Heart right ventricle (tissue), 16 donors: ENCODE measurements around the gene WFDC12. TPM values are rescaled to one million over a fixed set of nuclear protein-coding genes. Genes with fewer than 3 reads are reported as not detected.
A peak's percentile ranks its signal among the peaks of the same experiment; 100 is the strongest.

Experiments
- ATAC-seq, 8 donors: fragments of 200-7000 bp; cut with Tn5 transposase; one replicate each; pipeline ENCODE4 v1.9.1; 2020; ENCODE audit warnings: mild to moderate bottlenecking in 8 of 8, moderate library complexity in 8 of 8, moderate number of reproducible peaks in 1 of 8
- DNase-seq, 2 donors: peaks; one replicate each; pipeline ENCODE4 v3.0.0-alpha.2; 2020
- H3K27ac ChIP-seq, 10 donors: fragments of 200-600 bp; sonication (generic) in 2 of 10; one replicate each; pipeline versions ENCODE4 v1.5.0 to v1.8.0; 2020 to 2022; ENCODE audit warnings: mild to moderate bottlenecking in 3 of 10
- H3K27me3 ChIP-seq, 7 donors: fragments of 200-600 bp; one replicate each; pipeline ENCODE4 v1.8.0; 2021 to 2022; ENCODE audit warnings: mild to moderate bottlenecking in 2 of 7
- H3K36me3 ChIP-seq, 9 donors: fragments of 200-600 bp; sonication (generic) in 1 of 9; one replicate each; pipeline versions ENCODE4 v1.5.0 to v1.8.0; 2020 to 2022; ENCODE audit warnings: mild to moderate bottlenecking in 2 of 9
- H3K4me1 ChIP-seq, 9 donors: fragments of 200-600 bp; sonication (generic) in 1 of 9; one replicate each; pipeline versions ENCODE4 v1.5.0 to v1.8.0; 2020 to 2022; ENCODE audit warnings: mild to moderate bottlenecking in 4 of 9
- H3K4me3 ChIP-seq, 10 donors: fragments of 200-600 bp; sonication (generic) in 2 of 10; one replicate each; pipeline versions ENCODE4 v1.5.0 to v1.8.0; 2020 to 2022; ENCODE audit warnings: mild to moderate bottlenecking in 7 of 10, moderate library complexity in 2 of 10
- H3K9me3 ChIP-seq, 11 donors: fragments of 200-600 bp in 10 of 11; sonication (generic) in 2 of 11; one replicate each; pipeline versions ENCODE4 v1.5.0 to v1.8.0; 2013 to 2022; ENCODE audit warnings: mild to moderate bottlenecking in 2 of 11, control low read depth in 1 of 11, moderate library complexity in 1 of 11
- CTCF ChIP-seq, 9 donors: fragments of 200-600 bp; sonication (generic) in 2 of 9; IDR thresholded peaks; one replicate each; pipeline versions ENCODE4 v1.5.0 to v1.8.0; 2021 to 2022; ENCODE audit warnings: antibody characterized with exemption in 9 of 9, mild to moderate bottlenecking in 5 of 9, moderate library complexity in 1 of 9
- WGBS, 2 donors: extraction: QIAGEN DNeasy Blood & Tissue Kit; methylation state at CpG; one replicate each; pipeline ENCODE4 v1.1.7; 2013; ENCODE audit warnings: inconsistent platforms in 1 of 2; 5-methylcytosine and 5-hydroxymethylcytosine counted together
- intact Hi-C, 10 donors: fragments of 100-400 bp; cut with DNase I; formaldehyde crosslinking; loops; one replicate each; pipeline versions ENCODE4 v1.11.1 to v1.14.2; 2022
- polyA plus RNA-seq, 2 donors: library from polyadenylated mRNA; stranded (reverse); fragments of 200-250 nt; gene quantifications; one replicate each; pipeline ENCODE4 v1.2.3, GENCODE V29; 2013
- total RNA-seq, 10 donors: library from RNA; stranded (reverse); fragmentation: NEBNext Ultra II Directional in 3 of 10; extraction: Animal tissue kit (Norgen Biotek cat#: 25700) in 3 of 10; gene quantifications; one replicate each; pipeline versions ENCODE4 v1.2.1 to v1.2.4, GENCODE V29; 2021 to 2023
- donor health status: Arrhythmogenic right ventricular cardiomyopathy.
- donor health status: ischemic (EF 13 %, LVEDD 7.1; RV severe dilation, severe dysfunction).
- donor health status: healthy with polysubstance abuse.
- donor health status: DM: no; HTN: yes; CAD: no.
- donor health status: DM: no; HTN: no; CAD: no.
- donor health status: ischemic (EF 25% LVEDD 6.9; RV normal size, moderate dysfunction).
- donor health status: ischemic (EF 25% LVEDD 5.7; RV mildly dilated, moderate dysfunction).
- donor health status: healthy.
- donor health status: DM: yes; HTN: yes; CAD: no.
- donor health status: Ischemic cardiomyopathy.
- donor health status: ischemic (EF 35%, LVEDD 5.7; RV mildly dilated, moderate dysfunction).
- donor health status: nonischemic (EF 11% LVEDD 7.7; RV severe dilation, severe dysfunction).
- donor health status: DM: yes; HTN: yes; CAD: no.
- donor health status: PGD.
- donor health status: ischemic (EF 29% LVEDD 5.4; RV normal size, mild dysfunction).
- donor health status: nonischemic (EF 23%, LVEDD 6.1; RV moderate dilation, normal function).

Gene WFDC12
- total and polyA plus RNA-seq, 12 donors = not detected

GRCh38 chr20:45138561-45139300 is 14.5 kb upstream of the WFDC12 start:
- H3K27ac ChIP-seq = no peak overlapping the region
- no peak overlapping the region for H3K4me3 ChIP-seq
- no peaks in the 10 kb centered on the region for H3K4me1 ChIP-seq
- no peaks in the 10 kb centered on the region for H3K36me3 ChIP-seq
- no peaks in the 10 kb centered on the region for H3K9me3 ChIP-seq
- intact Hi-C loops = no loop called here
- peaks cover 0 to 38% (median 24%) of the 10 kb centered on the region in 7 donors for H3K27me3 ChIP-seq
- DNase-seq = peak in 1 of 2 donors; percentile 36
- WGBS, 2 donors = 37 to 38% methylated on average over 20 of the region's 20 CpGs
- peak in 7 of 9 donors; percentile 27 to 64 (median 32) for TF ChIP-seq CTCF (IDR thresholded peaks at IDR 0.05)
- ATAC-seq = peak in 1 of 8 donors; percentile 47

- no peak for TF ChIP-seq CTCF (IDR thresholded peaks at IDR 0.05)
- intact Hi-C loops = no loop called here
- H3K27ac ChIP-seq = no peak overlapping the region
- peaks cover 0 to 6% (median 0%) of the 10 kb centered on the region in 11 donors for H3K9me3 ChIP-seq
- peaks cover 0 to 42% (median 39%) of the 10 kb centered on the region in 7 donors for H3K27me3 ChIP-seq
- no peaks in the 10 kb centered on the region for H3K36me3 ChIP-seq
- DNase-seq = no peak
- no peak overlapping the region for H3K4me3 ChIP-seq
- no peaks in the 10 kb centered on the region for H3K4me1 ChIP-seq
- no peak for ATAC-seq
- 38 to 63% methylated on average over 2 of the region's 2 CpGs for WGBS, 2 donors
Measured at GRCh38 chr20:45136911-45137310, 12.6 kb upstream of the WFDC12 start.

- WGBS, 2 donors = 74 to 79% methylated on average over 2 of the region's 2 CpGs
- ATAC-seq (no peak), DNase-seq (no peak)
- no peaks in the 10 kb centered on the region for H3K36me3 ChIP-seq
- peaks cover 0 to 2% (median 0%) of the 10 kb centered on the region in 11 donors for H3K9me3 ChIP-seq
- H3K4me1 ChIP-seq = no peaks in the 10 kb centered on the region
- no peak for TF ChIP-seq CTCF (IDR thresholded peaks at IDR 0.05)
- no peak overlapping the region for H3K4me3 ChIP-seq
- intact Hi-C loops = no loop called here
- peaks cover 0 to 58% (median 49%) of the 10 kb centered on the region in 7 donors for H3K27me3 ChIP-seq
- H3K27ac ChIP-seq = no peak overlapping the region
Measured at GRCh38 chr20:45128099-45128498, 3.8 kb upstream of the WFDC12 start.

GRCh38 chr20:45121388-45121787 is 2.9 kb downstream of the WFDC12 start:
- peaks cover 0 to 72% (median 44%) of the 10 kb centered on the region in 7 donors for H3K27me3 ChIP-seq
- TF ChIP-seq CTCF (IDR thresholded peaks at IDR 0.05) = no peak
- ATAC-seq (no peak), DNase-seq (no peak)
- peaks cover 0 to 4% (median 0%) of the 10 kb centered on the region in 11 donors for H3K9me3 ChIP-seq
- intact Hi-C loops = no loop called here
- H3K4me3 ChIP-seq = no peak overlapping the region
- no peaks in the 10 kb centered on the region for H3K4me1 ChIP-seq
- no peak overlapping the region for H3K27ac ChIP-seq
- WGBS, 2 donors = 92 to 96% methylated on average over 2 of the region's 2 CpGs
- no peaks in the 10 kb centered on the region for H3K36me3 ChIP-seq
